Measurements from ENCODE around the gene MON1B.

The MON1B gene

GRCh38 chr16:77190478-77191258, at the start of gene MON1B:
Gene MON1B, plus strand, starts transcription at chr16:77191190. Its CDS starts 296 bp downstream, at chr16:77191486.
- Mint-ChIP-seq H3K27ac (peak within 1 kb of the TSS; percentile 88 to 99 (median 99)), H3K4me3 (peak within 1 kb of the TSS; percentile 89 to 96 (median 96)), H3K4me1 (peaks cover 20% of the 10 kb centered on the region), H3K27me3 (ENCODE audit: low read depth) (no peaks in the 10 kb centered on the region), H3K36me3 (ENCODE audit: low read depth) (peaks cover 22% of the 10 kb centered on the region), H3K9me3 (no peaks in the 10 kb centered on the region)
- TF ChIP-seq CTCF (IDR thresholded peaks at IDR 0.05; ENCODE audit: unreplicated experiment in 3 of 3) = peak in 1 of 3 experiments; percentile 15

GRCh38 chr16:77143364-77143763, 47.6 kb upstream of the MON1B start:
- H3K36me3 Mint-ChIP-seq (ENCODE audit: low read depth) = no peaks in the 10 kb centered on the region

GRCh38 chr16:77148121-77148520, 42.9 kb upstream of the MON1B start:
- Mint-ChIP-seq H3K27me3 (ENCODE audit: low read depth) (no peaks in the 10 kb centered on the region), H3K4me1 (no peaks in the 10 kb centered on the region), H3K9me3 (peaks cover 18% of the 10 kb centered on the region), H3K36me3 (ENCODE audit: low read depth) (no peaks in the 10 kb centered on the region), H3K27ac (no peak overlapping the region), H3K4me3 (no peak overlapping the region)
- TF ChIP-seq CTCF (IDR thresholded peaks at IDR 0.05; ENCODE audit: unreplicated experiment in 3 of 3) = no peak

More at GRCh38 chr16:77143364-77143763, 47.6 kb upstream of the MON1B start:
- Mint-ChIP-seq H3K9me3 (peaks cover 19% of the 10 kb centered on the region), H3K27ac (no peak overlapping the region), H3K4me1 (no peaks in the 10 kb centered on the region), H3K4me3 (no peak overlapping the region), H3K27me3 (ENCODE audit: low read depth) (no peaks in the 10 kb centered on the region)
- no peak for TF ChIP-seq CTCF (IDR thresholded peaks at IDR 0.05; ENCODE audit: unreplicated experiment in 3 of 3)

GRCh38 chr16:77157346-77158058, 33.5 kb upstream of the MON1B start:
- H3K9me3 Mint-ChIP-seq = no peaks in the 10 kb centered on the region
- H3K4me1 Mint-ChIP-seq = no peaks in the 10 kb centered on the region
- H3K4me3 Mint-ChIP-seq = no peak overlapping the region
- no peak overlapping the region for H3K27ac Mint-ChIP-seq
- TF ChIP-seq CTCF (IDR thresholded peaks at IDR 0.05; ENCODE audit: unreplicated experiment in 3 of 3) = no peak
- no peaks in the 10 kb centered on the region for H3K36me3 Mint-ChIP-seq (ENCODE audit: low read depth)
- H3K27me3 Mint-ChIP-seq (ENCODE audit: low read depth) = peaks cover 12% of the 10 kb centered on the region

GRCh38 chr16:77158293-77158692, 32.7 kb upstream of the MON1B start:
- H3K4me3 Mint-ChIP-seq = no peak overlapping the region
- H3K36me3 Mint-ChIP-seq (ENCODE audit: low read depth) = no peaks in the 10 kb centered on the region
- no peaks in the 10 kb centered on the region for H3K9me3 Mint-ChIP-seq
- no peak for TF ChIP-seq CTCF (IDR thresholded peaks at IDR 0.05; ENCODE audit: unreplicated experiment in 3 of 3)
- H3K27ac Mint-ChIP-seq = no peak overlapping the region
- no peaks in the 10 kb centered on the region for H3K4me1 Mint-ChIP-seq
- H3K27me3 Mint-ChIP-seq (ENCODE audit: low read depth) = peaks cover 12% of the 10 kb centered on the region
